ENCODE measurements around the gene SLC5A10.

The SLC5A10 gene

GRCh38 chr17:19002805-19003542 lies 51.0 kb downstream of the SLC5A10 start:
- DNase-seq (ENCODE audit: low read depth, low spot score), result no peak

GRCh38 chr17:19003543-19004420 lies 51.8 kb downstream of the SLC5A10 start:
- no peak for DNase-seq (ENCODE audit: low read depth, low spot score)

- no peak for DNase-seq (ENCODE audit: low read depth, low spot score)
Observed at GRCh38 chr17:19004421-19005136, 52.6 kb downstream of the SLC5A10 start, which contains the start of gene FAM83G. TSS of gene FAM83G (minus strand) at chr17:19004764. CDS start at chr17:19004041, 723 bp downstream.

GRCh38 chr17:19005137-19005773 lies 53.3 kb downstream of the SLC5A10 start:
- DNase-seq (ENCODE audit: low read depth, low spot score), result no peak

GRCh38 chr17:19005789-19006430 lies 53.9 kb downstream of the SLC5A10 start:
- no peak for DNase-seq (ENCODE audit: low read depth, low spot score)

- no peak for DNase-seq (ENCODE audit: low read depth, low spot score)
Observed at GRCh38 chr17:19006698-19007097, 54.7 kb downstream of the SLC5A10 start.

GRCh38 chr17:19009970-19010369 lies 58.0 kb downstream of the SLC5A10 start:
- no peak for DNase-seq (ENCODE audit: low read depth, low spot score)

GRCh38 chr17:19010729-19011505 lies 59.0 kb downstream of the SLC5A10 start:
- no peak for DNase-seq (ENCODE audit: low read depth, low spot score)

- no peak for DNase-seq (ENCODE audit: low read depth, low spot score)
Observed at GRCh38 chr17:19011581-19011980, 59.6 kb downstream of the SLC5A10 start.

GRCh38 chr17:19012171-19013080 lies 60.5 kb downstream of the SLC5A10 start:
- no peak for DNase-seq (ENCODE audit: low read depth, low spot score)

GRCh38 chr17:19013226-19013625 lies 61.3 kb downstream of the SLC5A10 start:
- DNase-seq (ENCODE audit: low read depth, low spot score), result no peak

- no peak for DNase-seq (ENCODE audit: low read depth, low spot score)
Observed at GRCh38 chr17:19013806-19014627, 62.1 kb downstream of the SLC5A10 start.

- DNase-seq (ENCODE audit: low read depth, low spot score), result no peak
Observed at GRCh38 chr17:19014628-19015215, 62.8 kb downstream of the SLC5A10 start.

GRCh38 chr17:19015428-19015827 lies 63.5 kb downstream of the SLC5A10 start:
- DNase-seq (ENCODE audit: low read depth, low spot score), result no peak

- DNase-seq (ENCODE audit: low read depth, low spot score), result no peak
Observed at GRCh38 chr17:19016297-19016696, 64.3 kb downstream of the SLC5A10 start.

GRCh38 chr17:19016881-19017280 lies 64.9 kb downstream of the SLC5A10 start:
- DNase-seq (ENCODE audit: low read depth, low spot score), result no peak

GRCh38 chr17:19017401-19017800 lies 65.4 kb downstream of the SLC5A10 start:
- DNase-seq (ENCODE audit: low read depth, low spot score), result no peak

All from iPS DF 19.7 (cell line).